A549 (cell line): Measurements from ENCODE around the gene ATP8B4. TPM values are rescaled to one million over a fixed set of nuclear protein-coding genes. Genes with fewer than 3 reads are reported as not detected.

Source experiments
- ATAC-seq, 2 experiments: fragments of 200-7000 bp in 1 of 2; fragments of >200 bp in 1 of 2; cut with Nextera tagmentation in 1 of 2; cut with Tn5 transposase in 1 of 2; 3 replicates each; pipeline versions ENCODE4 v1.8.0 to v1.9.1; 2018 to 2020; ENCODE audit warnings: mild to moderate bottlenecking in 1 of 2, moderate library complexity in 1 of 2
- CTCF ChIA-PET: fragments of 300-600 bp; sonication (Branson Sonifier 250); formaldehyde crosslinking; extraction: SDS; loops from one replicate; lab custom pipeline; 2021; ENCODE audit warnings: antibody characterized with exemption, inconsistent platforms; lab: Yijun Ruan, JAX
- POLR2A ChIA-PET: fragments of 350-600 bp; formaldehyde crosslinking; extraction: SDS; loops from one replicate; lab custom pipeline; 2021; ENCODE audit warnings: antibody characterized with exemption, inconsistent platforms; lab: Yijun Ruan, JAX
- DNase-seq, 2 experiments: peaks; one replicate each; pipeline versions ENCODE4 v3.0.0 to v3.0.0-alpha.2; 2011 to 2016; ENCODE audit warnings: low read depth in 1 of 2, low spot score in 1 of 2
- FAIRE-seq: peaks from 2 replicates; lab custom pipeline; 2011; peaks lifted over from hg19 to GRCh38; lab: Jason Lieb, UNC
- H3K27ac ChIP-seq, 2 experiments: fragments of >200 bp; sonication (Bioruptor Twin); formaldehyde crosslinking; 3 replicates each; pipeline ENCODE4 v1.5.1; 2016 to 2017
- H3K4me1 ChIP-seq: fragments of >200 bp; sonication (Bioruptor Twin); formaldehyde crosslinking; 3 replicates; pipeline ENCODE4 v1.6.1; 2016
- H3K4me2 ChIP-seq: fragments of >200 bp; sonication (Bioruptor Twin); formaldehyde crosslinking; 3 replicates; pipeline ENCODE4 v1.6.1; 2016
- H3K4me3 ChIP-seq: fragments of >200 bp; sonication (Bioruptor Twin); formaldehyde crosslinking; 3 replicates; pipeline ENCODE4 v1.5.1; 2016
- H3K9me3 ChIP-seq: fragments of >200 bp; sonication (Bioruptor Twin); formaldehyde crosslinking; 3 replicates; pipeline ENCODE4 v1.6.1; 2016
- BHLHE40 ChIP-seq: IDR thresholded peaks from 2 replicates; pipeline ENCODE4 v1.6.1; 2012; ENCODE audit warnings: low read depth, low read length, inconsistent platforms
- CBX8 ChIP-seq: fragments of 200-600 bp; sonication (generic); IDR thresholded peaks from 2 replicates; pipeline ENCODE4 v1.6.1; 2016
- CEBPB ChIP-seq, 2 experiments: fragments of >200 bp in 1 of 2; sonication (Bioruptor Twin) in 1 of 2; formaldehyde crosslinking in 1 of 2; IDR thresholded peaks; 2 replicates each; pipeline ENCODE4 v1.6.1; 2012 to 2016
- EHMT2 ChIP-seq: fragments of 200-600 bp; sonication (generic); IDR thresholded peaks from 2 replicates; pipeline ENCODE4 v1.6.1; 2016; ENCODE audit warnings: antibody characterized with exemption, low read depth, mild to moderate bottlenecking, moderate library complexity
- EP300 ChIP-seq, 2 experiments: fragments of >200 bp; sonication (Bioruptor Twin); formaldehyde crosslinking; IDR thresholded peaks; 2 replicates in 1 of 2; 3 replicates in 1 of 2; pipeline ENCODE4 v1.6.1; 2016 to 2017
- ESRRA ChIP-seq: fragments of 150-350 bp; IDR thresholded peaks from 2 replicates; pipeline ENCODE4 v1.6.1; 2014; ENCODE audit warnings: mild to moderate bottlenecking, low read length, borderline replicate concordance
- FOSB ChIP-seq: fragments of 250-450 bp; sonication (Bioruptor Pico); IDR thresholded peaks from 2 replicates; pipeline ENCODE4 v1.5.0; 2020; ENCODE audit warnings: mild to moderate bottlenecking, moderate library complexity
- FOSL2 ChIP-seq, 2 experiments: fragments of 450-650 bp in 1 of 2; fragments of >200 bp in 1 of 2; sonication (Bioruptor Twin) in 1 of 2; formaldehyde crosslinking; IDR thresholded peaks; 2 replicates each; pipeline versions ENCODE4 v1.5.0 to v1.6.1; 2016 to 2020; ENCODE audit warnings: mild to moderate bottlenecking in 1 of 2, moderate library complexity in 1 of 2
- FOXS1 ChIP-seq: fragments of 250-450 bp; sonication (Bioruptor Pico); IDR thresholded peaks from 2 replicates; pipeline ENCODE4 v1.5.0; 2020; ENCODE audit warnings: mild to moderate bottlenecking, moderate library complexity
- HEYL ChIP-seq: fragments of 250-450 bp; sonication (Bioruptor Pico); IDR thresholded peaks from 2 replicates; pipeline ENCODE4 v1.8.0; 2021; ENCODE audit warnings: mild to moderate bottlenecking, moderate library complexity
- HOXB13 ChIP-seq: fragments of 250-450 bp; sonication (Bioruptor Pico); IDR thresholded peaks from 2 replicates; pipeline ENCODE4 v1.5.0; 2020; ENCODE audit warnings: low read depth, mild to moderate bottlenecking, moderate library complexity
- JUN ChIP-seq, 2 experiments: fragments of >200 bp; sonication (Bioruptor Twin); formaldehyde crosslinking; IDR thresholded peaks; 2 replicates in 1 of 2; 3 replicates in 1 of 2; pipeline ENCODE4 v1.6.1; 2016 to 2017
- JUNB ChIP-seq: fragments of >200 bp; sonication (Bioruptor Twin); formaldehyde crosslinking; IDR thresholded peaks from 2 replicates; pipeline ENCODE4 v1.6.1; 2016
- MAFK ChIP-seq: fragments of 450-650 bp; IDR thresholded peaks from 2 replicates; pipeline ENCODE4 v1.6.1; 2014; ENCODE audit not compliant: partially characterized antibody
- NFE2L2 ChIP-seq: fragments of 150-350 bp; conservative IDR thresholded peaks from 2 replicates; pipeline ENCODE4 v1.6.1; 2014; ENCODE audit warnings: low read length
- NPAS2 ChIP-seq: fragments of 250-450 bp; sonication (Bioruptor Pico); IDR thresholded peaks from 2 replicates; pipeline ENCODE4 v1.8.0; 2022; ENCODE audit warnings: mild to moderate bottlenecking, moderate library complexity, borderline replicate concordance
- NR3C1 ChIP-seq: fragments of >200 bp; sonication (Bioruptor Twin); formaldehyde crosslinking; IDR thresholded peaks from 3 replicates; pipeline ENCODE4 v1.6.1; 2017
- RAD21 ChIP-seq, 2 experiments: fragments of >200 bp in 1 of 2; sonication (Bioruptor Twin) in 1 of 2; formaldehyde crosslinking in 1 of 2; IDR thresholded peaks in 1 of 2; conservative IDR thresholded peaks in 1 of 2; 2 replicates in 1 of 2; 3 replicates in 1 of 2; pipeline ENCODE4 v1.6.1; 2012 to 2018; ENCODE audit warnings: inconsistent platforms in 1 of 2
- RCOR1 ChIP-seq: fragments of 150-350 bp; IDR thresholded peaks from 2 replicates; pipeline ENCODE4 v1.6.1; 2014; ENCODE audit warnings: antibody characterized with exemption, low read length, low read depth
- TP53 ChIP-seq: fragments of 250-450 bp; sonication (Bioruptor Pico); IDR thresholded peaks from 2 replicates; pipeline ENCODE4 v1.5.0; 2021; ENCODE audit warnings: mild to moderate bottlenecking, moderate library complexity
- ZFP36 ChIP-seq: fragments of 450-650 bp; IDR thresholded peaks from 2 replicates; pipeline ENCODE4 v1.6.1; 2014; ENCODE audit warnings: borderline replicate concordance; ENCODE audit not compliant: partially characterized antibody
- ZNF302 ChIP-seq: fragments of 250-450 bp; sonication (Bioruptor Pico); IDR thresholded peaks from 2 replicates; pipeline ENCODE4 v1.9.0; 2021; ENCODE audit warnings: inconsistent platforms, mild to moderate bottlenecking, moderate library complexity
- ZSCAN20 ChIP-seq: fragments of 250-450 bp; sonication (Bioruptor Pico); IDR thresholded peaks from 2 replicates; pipeline ENCODE4 v1.8.0; 2022; ENCODE audit warnings: mild to moderate bottlenecking, moderate library complexity
- WGBS: methylation state at CpG from one replicate; pipeline ENCODE4 v1.1.6; 2017; ENCODE audit errors: missing lambda C conversion rate; 5-methylcytosine and 5-hydroxymethylcytosine counted together
- polyA plus RNA-seq, 4 experiments: library from polyadenylated mRNA; depleted of rRNA in 3 of 4; stranded (reverse); fragments of >200 nt; fragmentation: RNase III in 1 of 4; extraction: RNeasy Plus Mini Kit Qiagen cat#74134 plus additional on column Dnase treatment in 1 of 4; gene quantifications; 2 replicates in 3 of 4; 3 replicates in 1 of 4; pipeline ENCODE4 v1.2.3, GENCODE V29; 2011 to 2017
- TF ChIP-seq, protein P1 (sequence below): IDR thresholded peaks from 2 replicates; pipeline ENCODE4 v1.6.1; 2012; ENCODE audit warnings: low read depth, borderline replicate concordance
- TF ChIP-seq, protein P2 (sequence below): IDR thresholded peaks from 2 replicates; pipeline ENCODE4 v1.6.1; 2012
- TF ChIP-seq, protein P3 (sequence below): fragments of >200 bp; sonication (Bioruptor Twin); formaldehyde crosslinking; IDR thresholded peaks from 3 replicates; pipeline ENCODE4 v1.6.1; 2016
- TF ChIP-seq, protein P4 (sequence below): fragments of 250-450 bp; sonication (Bioruptor Pico); IDR thresholded peaks from 2 replicates; pipeline ENCODE4 v1.5.0; 2021; ENCODE audit warnings: mild to moderate bottlenecking, moderate library complexity, borderline replicate concordance
- TF ChIP-seq, protein P5 (sequence below): fragments of >200 bp; sonication (Bioruptor Twin); formaldehyde crosslinking; IDR thresholded peaks from 3 replicates; pipeline ENCODE4 v1.5.1; 2016

Gene ATP8B4
- polyA plus RNA-seq, 2 of the 4 experiments (the other 2 are of a cell fraction): 0.88 to 1.7 TPM

DNA sequence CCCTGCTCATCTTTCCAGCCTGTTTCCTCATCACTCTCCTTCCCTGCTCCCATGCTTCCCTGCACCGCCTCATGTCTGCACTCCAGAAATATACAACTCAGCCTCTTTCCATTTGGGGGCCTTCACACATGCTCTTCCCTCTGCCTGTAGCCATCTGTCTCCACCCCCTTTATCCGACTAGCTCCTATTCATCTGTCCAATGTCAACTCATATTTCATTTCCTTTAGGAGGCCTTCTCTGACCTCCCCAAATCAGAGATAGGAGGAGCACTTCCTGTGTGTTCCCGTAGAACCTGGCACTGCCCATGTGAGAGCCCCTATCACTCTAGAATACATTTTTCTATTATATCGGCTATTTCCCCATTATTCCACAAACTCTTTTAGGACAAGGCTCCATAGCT lies 10.6 kb downstream of the ATP8B4 start:
- CTCF ChIA-PET: interaction anchor here (1.2 kb wide), 1 partner anchor 29 kb away, joined by 3 read pairs; no protein-coding TSS in a partner anchor
- FAIRE-seq: no peak
- DNase-seq: no peak

DNA sequence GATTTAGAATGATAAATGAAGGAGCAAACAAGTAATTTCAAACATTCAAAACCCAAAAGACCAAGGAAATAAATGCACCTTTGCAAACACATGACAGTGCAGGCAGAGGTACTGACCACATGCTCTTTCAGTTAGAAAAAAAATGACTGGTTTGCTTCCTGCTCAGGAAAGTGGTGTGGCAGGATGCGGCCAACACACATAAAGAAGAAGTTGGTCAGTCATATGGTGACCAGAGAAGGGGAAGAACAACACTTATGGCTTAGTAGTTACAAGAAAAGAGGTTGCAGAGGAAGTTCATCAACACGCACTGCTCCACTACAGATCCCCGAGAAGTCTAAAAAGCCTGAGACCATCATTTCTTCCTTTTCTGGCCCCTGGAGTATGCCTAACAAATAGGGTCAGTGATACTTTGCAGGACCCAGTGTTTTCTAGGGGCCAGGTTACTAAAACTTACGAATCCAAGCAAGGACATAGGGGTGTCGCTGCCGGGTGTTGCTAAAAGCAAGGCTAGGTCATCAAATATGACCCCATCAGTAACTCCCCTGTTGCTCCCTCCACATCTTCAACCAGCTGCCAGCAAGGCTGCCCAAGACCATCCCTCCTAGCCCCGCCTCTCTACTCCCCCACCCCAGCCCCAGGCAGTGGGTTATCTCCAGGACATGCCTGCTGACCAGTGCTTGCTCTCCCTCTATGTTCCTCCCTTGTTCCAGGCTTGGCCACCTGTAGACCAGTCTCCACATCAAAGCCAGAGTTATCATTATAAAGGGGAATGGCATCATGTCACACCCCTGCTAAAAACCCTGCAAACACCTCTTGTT lies 11.2 kb downstream of the ATP8B4 start:
- CTCF ChIA-PET: no interaction called here

More for the DNA sequence above, 10.6 kb downstream of the ATP8B4 start:
- 83% methylated on average over 4 of the region's 4 CpGs for WGBS
- Histone ChIP-seq H3K27ac (no peak overlapping the region), H3K4me1 (0 out of 3 replicates have a peak, but pooled peaks cover 2% of the 10 kb centered on the region), H3K4me2 (no peak overlapping the region), H3K4me3 (no peak overlapping the region), H3K9me3 (no peaks in the 10 kb centered on the region)
- no peak for TF ChIP-seq HOXB13 (CRISPR knock-in tag)
- no peak for TF ChIP-seq JUNB
- TF ChIP-seq NR3C1: no peak
- TF ChIP-seq, protein P1, sequence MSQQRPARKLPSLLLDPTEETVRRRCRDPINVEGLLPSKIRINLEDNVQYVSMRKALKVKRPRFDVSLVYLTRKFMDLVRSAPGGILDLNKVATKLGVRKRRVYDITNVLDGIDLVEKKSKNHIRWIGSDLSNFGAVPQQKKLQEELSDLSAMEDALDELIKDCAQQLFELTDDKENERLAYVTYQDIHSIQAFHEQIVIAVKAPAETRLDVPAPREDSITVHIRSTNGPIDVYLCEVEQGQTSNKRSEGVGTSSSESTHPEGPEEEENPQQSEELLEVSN: no peak
- TF ChIP-seq NPAS2: no peak
- TF ChIP-seq CBX8: no peak
- no peak for TF ChIP-seq ZFP36
- TF ChIP-seq EHMT2: no peak
- TF ChIP-seq, protein P2, sequence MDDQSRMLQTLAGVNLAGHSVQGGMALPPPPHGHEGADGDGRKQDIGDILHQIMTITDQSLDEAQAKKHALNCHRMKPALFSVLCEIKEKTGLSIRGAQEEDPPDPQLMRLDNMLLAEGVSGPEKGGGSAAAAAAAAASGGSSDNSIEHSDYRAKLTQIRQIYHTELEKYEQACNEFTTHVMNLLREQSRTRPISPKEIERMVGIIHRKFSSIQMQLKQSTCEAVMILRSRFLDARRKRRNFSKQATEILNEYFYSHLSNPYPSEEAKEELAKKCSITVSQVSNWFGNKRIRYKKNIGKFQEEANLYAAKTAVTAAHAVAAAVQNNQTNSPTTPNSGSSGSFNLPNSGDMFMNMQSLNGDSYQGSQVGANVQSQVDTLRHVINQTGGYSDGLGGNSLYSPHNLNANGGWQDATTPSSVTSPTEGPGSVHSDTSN: no peak
- no peak for TF ChIP-seq TP53 (CRISPR knock-in tag)
- no peak for TF ChIP-seq JUN (IDR thresholded peaks at IDR 0.05)
- TF ChIP-seq FOXS1 (CRISPR knock-in tag): no peak
- TF ChIP-seq ESRRA: no peak
- TF ChIP-seq, protein P3, sequence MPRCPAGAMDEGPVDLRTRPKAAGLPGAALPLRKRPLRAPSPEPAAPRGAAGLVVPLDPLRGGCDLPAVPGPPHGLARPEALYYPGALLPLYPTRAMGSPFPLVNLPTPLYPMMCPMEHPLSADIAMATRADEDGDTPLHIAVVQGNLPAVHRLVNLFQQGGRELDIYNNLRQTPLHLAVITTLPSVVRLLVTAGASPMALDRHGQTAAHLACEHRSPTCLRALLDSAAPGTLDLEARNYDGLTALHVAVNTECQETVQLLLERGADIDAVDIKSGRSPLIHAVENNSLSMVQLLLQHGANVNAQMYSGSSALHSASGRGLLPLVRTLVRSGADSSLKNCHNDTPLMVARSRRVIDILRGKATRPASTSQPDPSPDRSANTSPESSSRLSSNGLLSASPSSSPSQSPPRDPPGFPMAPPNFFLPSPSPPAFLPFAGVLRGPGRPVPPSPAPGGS: no peak
- no peak for TF ChIP-seq HEYL
- no peak for TF ChIP-seq EP300 (IDR thresholded peaks at IDR 0.05)
- TF ChIP-seq MAFK: no peak
- POLR2A ChIA-PET: no interaction called here
- no peak for ATAC-seq

DNA sequence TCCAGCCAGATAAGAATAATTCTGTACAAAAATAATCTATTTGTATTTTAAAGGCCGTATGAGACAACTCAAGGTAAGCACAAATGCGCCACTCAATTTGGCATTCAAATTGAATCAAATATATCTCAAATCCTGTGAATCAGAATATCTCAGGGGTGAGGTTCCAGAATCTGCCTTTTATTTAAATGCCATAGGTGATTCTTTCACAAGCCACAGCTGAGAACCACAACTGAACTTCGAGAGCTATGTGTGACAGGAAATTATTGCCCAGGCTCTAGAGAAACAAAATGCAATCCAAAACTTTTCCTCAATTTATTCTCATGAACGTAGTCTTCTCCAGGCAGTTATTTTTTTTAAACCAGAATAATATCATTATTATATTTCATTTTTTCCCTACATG lies 11.9 kb downstream of the ATP8B4 start:
- DNase-seq: no peak
- WGBS: 77% methylated on average over 4 of the region's 4 CpGs
- Histone ChIP-seq H3K4me1 (0 out of 3 replicates have a peak, but pooled peaks cover 2% of the 10 kb centered on the region), H3K9me3 (no peaks in the 10 kb centered on the region), H3K4me3 (no peak overlapping the region), H3K4me2 (no peak overlapping the region), H3K27ac (no peak overlapping the region)
- CTCF ChIA-PET: no interaction called here
- TF ChIP-seq ZNF302 (CRISPR knock-in tag): no peak
- TF ChIP-seq, protein P4, sequence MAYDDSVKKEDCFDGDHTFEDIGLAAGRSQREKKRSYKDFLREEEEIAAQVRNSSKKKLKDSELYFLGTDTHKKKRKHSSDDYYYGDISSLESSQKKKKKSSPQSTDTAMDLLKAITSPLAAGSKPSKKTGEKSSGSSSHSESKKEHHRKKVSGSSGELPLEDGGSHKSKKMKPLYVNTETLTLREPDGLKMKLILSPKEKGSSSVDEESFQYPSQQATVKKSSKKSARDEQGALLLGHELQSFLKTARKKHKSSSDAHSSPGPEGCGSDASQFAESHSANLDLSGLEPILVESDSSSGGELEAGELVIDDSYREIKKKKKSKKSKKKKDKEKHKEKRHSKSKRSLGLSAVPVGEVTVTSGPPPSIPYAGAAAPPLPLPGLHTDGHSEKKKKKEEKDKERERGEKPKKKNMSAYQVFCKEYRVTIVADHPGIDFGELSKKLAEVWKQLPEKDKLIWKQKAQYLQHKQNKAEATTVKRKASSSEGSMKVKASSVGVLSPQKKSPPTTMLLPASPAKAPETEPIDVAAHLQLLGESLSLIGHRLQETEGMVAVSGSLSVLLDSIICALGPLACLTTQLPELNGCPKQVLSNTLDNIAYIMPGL (CRISPR knock-in tag): no peak
- no peak for TF ChIP-seq RAD21 (conservative IDR thresholded peaks at IDR 0.05 in 1 of 2, IDR thresholded peaks at IDR 0.05 in 1 of 2)
- TF ChIP-seq NR3C1: no peak
- no peak for TF ChIP-seq MAFK
- TF ChIP-seq FOSB: no peak
- TF ChIP-seq RCOR1: no peak
- TF ChIP-seq, protein P5, sequence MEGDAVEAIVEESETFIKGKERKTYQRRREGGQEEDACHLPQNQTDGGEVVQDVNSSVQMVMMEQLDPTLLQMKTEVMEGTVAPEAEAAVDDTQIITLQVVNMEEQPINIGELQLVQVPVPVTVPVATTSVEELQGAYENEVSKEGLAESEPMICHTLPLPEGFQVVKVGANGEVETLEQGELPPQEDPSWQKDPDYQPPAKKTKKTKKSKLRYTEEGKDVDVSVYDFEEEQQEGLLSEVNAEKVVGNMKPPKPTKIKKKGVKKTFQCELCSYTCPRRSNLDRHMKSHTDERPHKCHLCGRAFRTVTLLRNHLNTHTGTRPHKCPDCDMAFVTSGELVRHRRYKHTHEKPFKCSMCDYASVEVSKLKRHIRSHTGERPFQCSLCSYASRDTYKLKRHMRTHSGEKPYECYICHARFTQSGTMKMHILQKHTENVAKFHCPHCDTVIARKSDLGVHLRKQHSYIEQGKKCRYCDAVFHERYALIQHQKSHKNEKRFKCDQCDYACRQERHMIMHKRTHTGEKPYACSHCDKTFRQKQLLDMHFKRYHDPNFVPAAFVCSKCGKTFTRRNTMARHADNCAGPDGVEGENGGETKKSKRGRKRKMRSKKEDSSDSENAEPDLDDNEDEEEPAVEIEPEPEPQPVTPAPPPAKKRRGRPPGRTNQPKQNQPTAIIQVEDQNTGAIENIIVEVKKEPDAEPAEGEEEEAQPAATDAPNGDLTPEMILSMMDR: no peak
- no peak for TF ChIP-seq EP300 (IDR thresholded peaks at IDR 0.05)
- no peak for TF ChIP-seq FOSL2 (IDR thresholded peaks at IDR 0.05)
- no peak for TF ChIP-seq FOSL2 (CRISPR knock-in tag; IDR thresholded peaks at IDR 0.05)
- no peak for TF ChIP-seq CEBPB (IDR thresholded peaks at IDR 0.05)
- TF ChIP-seq NFE2L2: no peak
- TF ChIP-seq BHLHE40: no peak
- TF ChIP-seq ZSCAN20 (CRISPR knock-in tag): no peak
- no peak for ATAC-seq
- POLR2A ChIA-PET: no interaction called here
- FAIRE-seq: no peak

More for the DNA sequence above, 11.2 kb downstream of the ATP8B4 start:
- H3K4me3 ChIP-seq: no peak overlapping the region
- ATAC-seq: no peak
- FAIRE-seq: peak; percentile 92
- H3K4me1 ChIP-seq: 0 out of 3 replicates have a peak, but pooled peaks cover 2% of the 10 kb centered on the region
- H3K9me3 ChIP-seq: no peaks in the 10 kb centered on the region
- no peak overlapping the region for H3K27ac ChIP-seq
- WGBS: 77% methylated on average over 7 of the region's 7 CpGs
- DNase-seq: no peak
- TF ChIP-seq NPAS2 (no peak), ZNF302 (CRISPR knock-in tag) (no peak)
- POLR2A ChIA-PET: no interaction called here
- no peak overlapping the region for H3K4me2 ChIP-seq
